ENCODE measurements around the gene RBM3.

DNA sequence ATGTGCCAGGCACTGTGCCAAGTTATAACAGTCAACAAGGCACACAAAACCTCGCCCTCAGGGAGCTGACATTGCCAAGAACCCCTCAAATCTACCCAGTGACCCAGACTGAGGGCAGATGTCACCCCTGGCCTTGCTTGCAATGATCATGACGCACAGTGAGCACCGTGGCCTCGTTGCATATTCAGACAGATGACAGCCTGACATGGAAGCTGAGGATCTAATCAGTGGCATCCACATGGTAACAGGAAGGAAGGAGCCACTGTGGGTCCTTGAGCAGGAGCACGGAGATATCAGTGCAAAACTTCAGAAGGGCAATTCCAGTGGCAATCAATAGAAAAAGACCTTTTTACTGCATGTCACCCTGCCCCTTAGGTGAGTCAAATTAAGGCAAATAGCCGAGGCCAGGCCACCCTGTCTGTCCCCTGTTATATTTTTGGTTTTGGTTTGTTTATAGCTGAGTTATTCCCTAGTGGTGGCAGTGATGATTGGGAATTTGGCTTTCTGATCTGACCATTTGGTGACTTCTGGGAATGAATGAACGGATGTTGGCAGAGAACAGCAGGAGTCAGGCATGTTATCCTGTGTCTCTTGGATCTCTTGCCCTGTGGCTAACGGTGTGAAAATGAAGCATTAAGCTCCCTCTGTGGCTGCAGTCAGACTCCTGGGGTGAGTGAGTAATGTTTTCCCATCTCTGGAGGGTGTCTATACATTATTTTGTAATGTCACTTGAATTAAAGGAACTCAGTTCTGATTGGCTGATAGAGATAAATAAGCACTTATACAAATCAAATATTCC is 43.5 kb downstream of the RBM3 start:
- TF ChIP-seq EZH2phosphoT487 (IDR thresholded peaks at IDR 0.05; ENCODE audit: low read depth, severe bottlenecking, unreplicated experiment) (no peak), EZH2 (IDR thresholded peaks at IDR 0.05; ENCODE audit: borderline replicate concordance) (no peak)
- TF ChIP-seq, protein P1, sequence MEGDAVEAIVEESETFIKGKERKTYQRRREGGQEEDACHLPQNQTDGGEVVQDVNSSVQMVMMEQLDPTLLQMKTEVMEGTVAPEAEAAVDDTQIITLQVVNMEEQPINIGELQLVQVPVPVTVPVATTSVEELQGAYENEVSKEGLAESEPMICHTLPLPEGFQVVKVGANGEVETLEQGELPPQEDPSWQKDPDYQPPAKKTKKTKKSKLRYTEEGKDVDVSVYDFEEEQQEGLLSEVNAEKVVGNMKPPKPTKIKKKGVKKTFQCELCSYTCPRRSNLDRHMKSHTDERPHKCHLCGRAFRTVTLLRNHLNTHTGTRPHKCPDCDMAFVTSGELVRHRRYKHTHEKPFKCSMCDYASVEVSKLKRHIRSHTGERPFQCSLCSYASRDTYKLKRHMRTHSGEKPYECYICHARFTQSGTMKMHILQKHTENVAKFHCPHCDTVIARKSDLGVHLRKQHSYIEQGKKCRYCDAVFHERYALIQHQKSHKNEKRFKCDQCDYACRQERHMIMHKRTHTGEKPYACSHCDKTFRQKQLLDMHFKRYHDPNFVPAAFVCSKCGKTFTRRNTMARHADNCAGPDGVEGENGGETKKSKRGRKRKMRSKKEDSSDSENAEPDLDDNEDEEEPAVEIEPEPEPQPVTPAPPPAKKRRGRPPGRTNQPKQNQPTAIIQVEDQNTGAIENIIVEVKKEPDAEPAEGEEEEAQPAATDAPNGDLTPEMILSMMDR (IDR thresholded peaks at IDR 0.05; ENCODE audit: poor library complexity) = no peak
